GM18951 (cell line): ENCODE measurements around the gene KIF23.

Experiments
- POLR2A ChIP-seq: IDR thresholded peaks from 4 replicates; pipeline ENCODE4 v1.6.1; 2011; ENCODE audit warnings: mild to moderate bottlenecking; ENCODE audit not compliant: insufficient read length, insufficient read depth; ENCODE audit errors: extremely low read depth
- in situ Hi-C: fragments of 300-500 bp; cut with MboI; formaldehyde crosslinking; loops from one replicate; pipeline ENCODE4 v1.12.0; 2022; ENCODE audit warnings: low sequenced_read_pairs, mixed read lengths, inconsistent platforms; ENCODE audit not compliant: unreplicated experiment

Gene KIF23

GRCh38 chr15:69413822-69414700 is at the start of gene KIF23:
TSS of gene KIF23 (plus strand) at chr15:69414349. CDS start at chr15:69414466, 117 bp downstream.
- TF ChIP-seq POLR2A, result peak; percentile 76
- in situ Hi-C loops, result no loop called here

DNA sequence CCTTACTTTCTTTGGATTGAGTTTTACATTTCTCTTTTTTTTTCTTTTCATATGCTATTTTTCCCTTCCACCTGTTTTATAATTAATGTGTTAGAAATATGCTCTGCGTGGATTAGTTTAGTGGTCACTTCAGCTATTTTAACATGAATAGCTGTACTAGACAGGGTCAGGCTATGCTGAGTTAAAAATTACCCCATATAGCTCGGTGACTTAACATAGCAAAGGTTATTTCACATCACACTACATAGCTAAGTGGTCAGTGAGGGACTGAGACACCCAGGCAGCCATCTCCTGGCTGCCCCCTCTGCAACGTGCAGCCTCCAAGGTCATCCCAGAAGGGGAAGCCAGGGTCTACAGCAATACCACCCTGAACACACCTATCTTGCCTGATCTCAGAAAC is 46.9 kb upstream of the KIF23 start:
- in situ Hi-C loops, result no loop called here
- TF ChIP-seq POLR2A, result no peak

DNA sequence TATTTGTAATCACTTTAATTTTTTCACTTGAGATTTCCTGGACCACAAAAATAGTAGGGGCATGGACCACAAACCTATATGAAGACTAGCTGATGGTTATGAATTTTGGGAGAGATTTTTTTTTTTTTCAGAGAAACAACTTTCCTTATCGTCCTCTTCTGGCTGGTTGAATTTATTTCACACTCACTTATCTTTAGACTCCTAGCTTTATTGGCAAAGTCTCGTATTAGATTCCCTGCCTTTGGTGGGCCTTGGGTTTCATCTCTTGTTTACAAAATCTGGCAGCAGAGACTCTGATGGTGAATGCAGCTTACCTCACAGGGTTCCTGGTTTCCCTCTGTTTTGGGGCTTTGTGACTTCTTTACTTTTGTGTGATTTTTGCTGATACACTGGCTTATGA is 44.5 kb upstream of the KIF23 start:
- no peak for TF ChIP-seq POLR2A
- in situ Hi-C loops, result no loop called here

DNA sequence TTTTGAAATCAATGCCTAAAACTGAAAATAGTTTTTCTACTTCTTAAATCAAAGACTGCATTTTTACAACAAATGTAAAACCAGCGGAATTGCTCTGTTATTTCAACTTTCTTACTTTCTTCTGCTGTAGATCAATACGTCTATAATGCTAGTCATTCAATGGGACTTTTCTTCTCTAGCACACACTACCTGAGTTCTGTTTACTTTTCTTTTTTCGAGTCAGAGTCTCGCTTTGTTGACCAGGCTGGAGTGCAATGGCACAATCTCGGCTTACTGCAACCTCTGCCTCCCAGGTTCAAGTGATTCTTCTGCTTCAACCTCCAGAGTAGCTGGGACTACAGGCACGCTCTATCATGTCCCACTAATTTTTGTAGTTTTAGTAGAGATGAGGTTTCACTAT is 40.7 kb upstream of the KIF23 start:
- no peak for TF ChIP-seq POLR2A
- in situ Hi-C loops, result no loop called here

GRCh38 chr15:69375151-69375790 is 38.9 kb upstream of the KIF23 start:
- no peak for TF ChIP-seq POLR2A
- in situ Hi-C loops, result loop anchor here (25.0 kb wide), 1 partner anchor 313 kb away; no protein-coding TSS in a partner anchor

GRCh38 chr15:69377216-69377970 is 36.8 kb upstream of the KIF23 start:
- no peak for TF ChIP-seq POLR2A
- in situ Hi-C loops, result loop anchor here (25.0 kb wide), 1 partner anchor 315 kb away; no protein-coding TSS in a partner anchor

- no peak for TF ChIP-seq POLR2A
- in situ Hi-C loops, result loop anchor here (25.0 kb wide), 1 partner anchor 318 kb away; no protein-coding TSS in a partner anchor
These were observed 33.9 kb upstream of the KIF23 start for GRCh38 chr15:69380100-69380725.

- TF ChIP-seq POLR2A, result no peak
- in situ Hi-C loops, result loop anchor here (25.0 kb wide), 1 partner anchor 318 kb away; no protein-coding TSS in a partner anchor
These were observed 33.4 kb upstream of the KIF23 start for GRCh38 chr15:69380726-69381105.

DNA sequence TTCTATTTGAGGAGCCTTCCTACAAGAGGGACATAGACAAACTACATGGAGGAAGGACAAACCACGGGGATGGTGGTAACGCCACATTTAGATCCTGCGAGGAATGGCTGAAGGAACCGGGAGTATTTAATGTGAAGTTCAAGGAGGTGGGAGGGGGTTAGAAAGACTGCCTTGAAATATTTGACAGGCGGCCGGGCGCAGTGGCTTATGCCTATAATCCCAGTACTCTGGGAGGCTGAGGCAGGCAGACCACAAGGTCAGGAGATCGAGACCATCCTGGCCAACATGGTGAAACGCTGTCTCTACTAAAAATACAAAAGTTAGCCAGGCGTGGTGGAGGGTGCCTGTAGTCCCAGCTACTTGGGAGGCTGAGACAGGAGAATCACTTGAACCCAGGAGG is 32.0 kb upstream of the KIF23 start:
- in situ Hi-C loops, result loop anchor here (25.0 kb wide), 1 partner anchor 320 kb away; no protein-coding TSS in a partner anchor

- in situ Hi-C loops, result loop anchor here (25.0 kb wide), 1 partner anchor 322 kb away; no protein-coding TSS in a partner anchor
These were observed 30.1 kb upstream of the KIF23 start for GRCh38 chr15:69384066-69384465.

- TF ChIP-seq POLR2A, result no peak
These were observed 29.2 kb upstream of the KIF23 start for GRCh38 chr15:69384626-69385598.

GRCh38 chr15:69385831-69386230 is 28.3 kb upstream of the KIF23 start:
- in situ Hi-C loops, result loop anchor here (25.0 kb wide), 1 partner anchor 324 kb away; no protein-coding TSS in a partner anchor
- TF ChIP-seq POLR2A, result no peak

More at GRCh38 chr15:69384626-69385598, 29.2 kb upstream of the KIF23 start:
- in situ Hi-C loops, result loop anchor here (25.0 kb wide), 1 partner anchor 323 kb away; no protein-coding TSS in a partner anchor
